ENCODE measurements around the gene MGAT3. TPM values are rescaled to one million over a fixed set of nuclear protein-coding genes. Genes with fewer than 3 reads are reported as not detected.

The MGAT3 gene
- total RNA-seq, 2 experiments from 2014 or later, result 0.18 to 0.23 TPM

GRCh38 chr22:39454385-39454871, 2.4 kb upstream of the MGAT3 start:
- no peak overlapping the region for H3K4me3 Mint-ChIP-seq
- H3K36me3 Mint-ChIP-seq (ENCODE audit: low read depth), result no peaks in the 10 kb centered on the region
- POLR2A ChIA-PET, result interaction anchor here (1.1 kb wide), 1 partner anchor 65 kb away, joined by 4 read pairs; the partner anchor contains the start of gene ATF4
- H3K4me1 Mint-ChIP-seq, result peaks cover 16% of the 10 kb centered on the region
- CTCF ChIA-PET, result interaction anchor here (0.6 to 1.0 kb wide), 2 partner anchors 75 to 631 kb away, joined by 3 read pairs; no protein-coding TSS in a partner anchor
- H3K27me3 Mint-ChIP-seq, result peaks cover 24% of the 10 kb centered on the region
- no peak for ATAC-seq
- H3K9me3 Mint-ChIP-seq (ENCODE audit: low read depth), result no peaks in the 10 kb centered on the region
- intact Hi-C loops (cut with DNase I, micrococcal nuclease), result no loop called here
- H3K27ac Mint-ChIP-seq, result no peak overlapping the region
- no peak for DNase-seq

- Mint-ChIP-seq H3K4me3 (no peak overlapping the region), H3K27me3 (peaks cover 28% of the 10 kb centered on the region), H3K4me1 (peaks cover 10% of the 10 kb centered on the region), H3K36me3 (ENCODE audit: low read depth) (no peaks in the 10 kb centered on the region), H3K27ac (no peak overlapping the region), H3K9me3 (ENCODE audit: low read depth) (no peaks in the 10 kb centered on the region)
- ChIA-PET CTCF (interaction anchor here (1.0 kb wide), 1 partner anchor 17 kb away, joined by 3 read pairs; no protein-coding TSS in a partner anchor), POLR2A (no interaction called here)
- DNase-seq, result no peak
- ATAC-seq, result no peak
- intact Hi-C loops (cut with DNase I, micrococcal nuclease), result no loop called here
These were observed 365 bp downstream of the MGAT3 start for GRCh38 chr22:39457198-39457555.

- intact Hi-C loops (cut with DNase I, micrococcal nuclease), result no loop called here
- Mint-ChIP-seq H3K4me1 (peaks cover 10% of the 10 kb centered on the region), H3K27me3 (peaks cover 28% of the 10 kb centered on the region), H3K36me3 (ENCODE audit: low read depth) (no peaks in the 10 kb centered on the region), H3K4me3 (no peak overlapping the region), H3K9me3 (ENCODE audit: low read depth) (no peaks in the 10 kb centered on the region), H3K27ac (no peak overlapping the region)
- POLR2A ChIA-PET, result no interaction called here
- CTCF ChIA-PET, result interaction anchor here (0.7 to 1.5 kb wide), 3 partner anchors 16 to 541 kb away, joined by 3 read pairs; no protein-coding TSS in a partner anchor
- ATAC-seq, result no peak
- no peak for DNase-seq
These were observed 988 bp downstream of the MGAT3 start for GRCh38 chr22:39457556-39458443.

DNA sequence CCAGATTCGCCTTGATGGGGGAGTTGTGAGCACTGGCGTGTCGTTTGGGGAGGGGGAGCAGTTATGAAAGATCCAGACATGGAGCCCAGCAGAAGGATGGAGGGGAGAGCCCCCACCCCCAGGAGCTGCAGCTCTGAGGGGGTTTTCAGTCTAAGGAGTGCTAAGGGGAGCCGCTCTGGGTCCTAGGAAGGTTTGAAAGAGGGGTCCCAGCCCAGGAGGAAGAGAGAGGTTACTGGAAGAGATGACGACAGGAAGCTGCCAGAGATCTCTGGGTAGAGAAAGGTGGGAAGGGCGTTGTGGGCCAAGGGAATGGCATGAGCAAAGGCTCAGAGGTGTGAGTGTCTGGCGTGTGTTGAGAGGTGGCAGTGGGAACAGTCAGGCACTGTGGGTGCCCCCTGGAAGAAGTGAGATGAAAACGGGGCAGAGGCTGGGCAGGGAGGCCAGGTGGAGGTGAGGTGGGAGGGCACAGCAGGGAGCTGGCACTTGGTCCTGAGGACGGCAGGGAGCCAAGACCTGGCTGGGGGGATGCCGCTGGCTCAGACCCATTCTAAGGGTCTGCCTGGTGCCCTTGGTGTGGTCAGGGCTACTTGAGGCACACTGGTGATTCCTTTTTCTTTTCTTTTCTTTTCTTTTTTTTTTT, 1.8 kb downstream of the MGAT3 start:
- Mint-ChIP-seq H3K27ac (no peak overlapping the region), H3K36me3 (ENCODE audit: low read depth) (no peaks in the 10 kb centered on the region), H3K4me3 (no peak overlapping the region), H3K4me1 (peaks cover 10% of the 10 kb centered on the region), H3K9me3 (ENCODE audit: low read depth) (no peaks in the 10 kb centered on the region), H3K27me3 (peaks cover 28% of the 10 kb centered on the region)
- CTCF ChIA-PET, result interaction anchor here (0.7 to 1.5 kb wide), 2 partner anchors 38 to 541 kb away, joined by 3 read pairs; no protein-coding TSS in a partner anchor
- POLR2A ChIA-PET, result no interaction called here
- intact Hi-C loops (cut with DNase I, micrococcal nuclease), result no loop called here
- ATAC-seq, result no peak
- no peak for DNase-seq

- DNase-seq (no peak), ATAC-seq (no peak)
- Mint-ChIP-seq H3K27ac (no peak overlapping the region), H3K9me3 (ENCODE audit: low read depth) (no peaks in the 10 kb centered on the region), H3K4me1 (peaks cover 10% of the 10 kb centered on the region), H3K36me3 (ENCODE audit: low read depth) (no peaks in the 10 kb centered on the region), H3K27me3 (peaks cover 28% of the 10 kb centered on the region), H3K4me3 (no peak overlapping the region)
- POLR2A ChIA-PET, result no interaction called here
- intact Hi-C loops (cut with DNase I, micrococcal nuclease), result no loop called here
- CTCF ChIA-PET, result no interaction called here
These were observed 2.9 kb downstream of the MGAT3 start for GRCh38 chr22:39459681-39460080.

DNA sequence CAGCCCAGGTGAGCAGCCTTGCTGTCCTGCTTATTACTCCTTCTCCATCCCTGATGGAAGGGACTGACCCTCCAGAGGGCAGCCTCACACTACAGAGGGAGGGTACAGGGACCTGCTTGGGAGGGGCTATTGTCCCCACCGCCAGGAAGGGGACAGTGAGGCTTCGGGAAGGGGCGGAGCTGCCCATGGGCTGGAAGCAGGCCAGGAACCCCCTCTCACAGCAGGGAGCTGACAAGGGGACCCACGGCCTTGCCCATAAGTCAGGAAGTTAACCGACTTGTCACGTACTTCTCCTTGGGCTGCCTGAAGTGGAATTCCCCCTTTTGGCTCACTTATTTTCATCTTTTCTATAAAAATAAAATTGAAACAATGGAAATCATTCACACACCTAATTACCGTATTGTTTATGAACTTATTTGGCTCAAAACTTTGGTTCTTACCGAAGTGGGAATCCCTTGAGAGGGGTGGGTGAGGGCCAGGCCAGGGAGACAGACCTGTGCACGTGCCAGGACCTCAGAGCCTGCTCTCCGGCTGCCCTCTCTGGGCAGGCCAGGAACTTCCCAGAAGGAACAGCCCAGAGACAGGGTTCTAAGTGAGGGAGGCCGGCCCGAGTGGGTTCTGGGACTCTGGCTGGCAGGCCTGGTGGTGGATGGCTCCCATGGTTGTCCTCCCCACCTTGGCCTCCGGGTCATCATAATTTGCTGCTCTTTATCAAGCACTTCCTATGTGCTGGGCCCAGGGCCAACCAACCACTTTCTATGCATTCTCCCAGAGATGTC, 5.8 kb downstream of the MGAT3 start:
- Mint-ChIP-seq H3K27me3 (peaks cover 12% of the 10 kb centered on the region), H3K9me3 (ENCODE audit: low read depth) (no peaks in the 10 kb centered on the region), H3K4me3 (no peak overlapping the region), H3K27ac (peak overlapping the region; percentile 19), H3K4me1 (peaks cover 4% of the 10 kb centered on the region), H3K36me3 (ENCODE audit: low read depth) (no peaks in the 10 kb centered on the region)
- no peak for DNase-seq
- intact Hi-C loops (cut with DNase I, micrococcal nuclease), result no loop called here
- ChIA-PET POLR2A (no interaction called here), CTCF (no interaction called here)
- no peak for ATAC-seq

- CTCF ChIA-PET, result no interaction called here
- Mint-ChIP-seq H3K27ac (no peak overlapping the region), H3K36me3 (ENCODE audit: low read depth) (no peaks in the 10 kb centered on the region), H3K4me3 (no peak overlapping the region), H3K9me3 (ENCODE audit: low read depth) (no peaks in the 10 kb centered on the region), H3K4me1 (peaks cover under 1% of the 10 kb centered on the region), H3K27me3 (peaks cover 9% of the 10 kb centered on the region)
- DNase-seq, result no peak
- POLR2A ChIA-PET, result no interaction called here
- no peak for ATAC-seq
- intact Hi-C loops (cut with DNase I, micrococcal nuclease), result no loop called here
These were observed 6.5 kb downstream of the MGAT3 start for GRCh38 chr22:39463277-39463676.

GRCh38 chr22:39463931-39464390, 7.1 kb downstream of the MGAT3 start:
- POLR2A ChIA-PET, result no interaction called here
- H3K27me3 Mint-ChIP-seq, result peaks cover 4% of the 10 kb centered on the region
- H3K9me3 Mint-ChIP-seq (ENCODE audit: low read depth), result no peaks in the 10 kb centered on the region
- no peak for DNase-seq
- intact Hi-C loops (cut with DNase I, micrococcal nuclease), result no loop called here
- H3K27ac Mint-ChIP-seq, result no peak overlapping the region
- no peak overlapping the region for H3K4me3 Mint-ChIP-seq
- H3K4me1 Mint-ChIP-seq, result no peaks in the 10 kb centered on the region
- no peak for ATAC-seq
- no peaks in the 10 kb centered on the region for H3K36me3 Mint-ChIP-seq (ENCODE audit: low read depth)
- CTCF ChIA-PET, result no interaction called here

- DNase-seq (no peak), ATAC-seq (no peak)
- Mint-ChIP-seq H3K27ac (no peak overlapping the region), H3K27me3 (no peaks in the 10 kb centered on the region), H3K4me3 (no peak overlapping the region), H3K9me3 (ENCODE audit: low read depth) (no peaks in the 10 kb centered on the region), H3K4me1 (peaks cover under 1% of the 10 kb centered on the region), H3K36me3 (ENCODE audit: low read depth) (no peaks in the 10 kb centered on the region)
- CTCF ChIA-PET, result interaction anchor here (0.7 kb wide), 1 partner anchor 17 kb away, joined by 3 read pairs; no protein-coding TSS in a partner anchor
- intact Hi-C loops (cut with DNase I, micrococcal nuclease), result no loop called here
- POLR2A ChIA-PET, result no interaction called here
These were observed 9.6 kb downstream of the MGAT3 start for GRCh38 chr22:39466228-39467006.

DNA sequence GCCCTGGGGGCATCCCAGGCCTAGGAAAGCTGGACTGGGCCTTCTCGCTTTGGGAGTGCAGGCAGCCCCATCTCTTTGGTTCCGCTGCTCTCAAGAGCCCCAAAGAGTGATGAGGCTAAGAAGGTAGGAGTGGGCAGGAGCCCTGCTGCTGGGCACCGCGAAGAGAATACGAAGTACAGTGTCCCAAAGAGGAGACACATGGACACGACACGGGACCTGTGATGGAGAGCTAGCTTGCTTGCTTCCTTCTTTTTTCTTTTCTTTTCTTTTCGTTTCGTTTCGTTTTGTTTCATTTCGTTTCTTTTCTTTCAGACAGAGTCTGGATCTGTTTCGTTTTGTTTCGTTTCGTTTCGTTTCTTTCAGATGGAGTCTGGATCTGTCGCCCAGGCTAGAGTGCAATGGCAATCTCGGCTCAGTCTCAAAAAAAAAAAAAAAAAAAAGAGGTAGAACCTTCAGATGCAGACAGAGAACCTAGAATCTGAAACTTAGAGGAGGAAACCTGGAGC, 10.6 kb downstream of the MGAT3 start:
- DNase-seq (no peak), ATAC-seq (no peak)
- Mint-ChIP-seq H3K27me3 (no peaks in the 10 kb centered on the region), H3K9me3 (ENCODE audit: low read depth) (no peaks in the 10 kb centered on the region), H3K4me3 (no peak overlapping the region), H3K4me1 (peaks cover 4% of the 10 kb centered on the region), H3K36me3 (ENCODE audit: low read depth) (no peaks in the 10 kb centered on the region), H3K27ac (no peak overlapping the region)
- intact Hi-C loops (cut with DNase I, micrococcal nuclease), result no loop called here
- CTCF ChIA-PET, result interaction anchor here (0.9 to 1.1 kb wide), 2 partner anchors 11 to 62 kb away, joined by 3 read pairs; no protein-coding TSS in a partner anchor
- POLR2A ChIA-PET, result interaction anchor here (0.7 kb wide), 1 partner anchor 541 kb away, joined by 4 read pairs; no protein-coding TSS in a partner anchor
